GM12878 (cell line): ENCODE measurements around the gene APCDD1. TPM values are rescaled to one million over a fixed set of nuclear protein-coding genes. Genes with fewer than 3 reads are reported as not detected.

Experiments
- ATAC-seq: fragments of 200-7000 bp; cut with Tn5 transposase; 3 replicates; pipeline ENCODE4 v1.9.1; 2020; ENCODE audit warnings: mild to moderate bottlenecking, moderate library complexity
- BruUV-seq: library from RNA; stranded (reverse); fragments of 400-500 nt; replicated peaks from 2 replicates; lab custom pipeline; 2021; lab: Mats Ljungman, UMichigan
- CTCF ChIA-PET: fragments of 300-600 bp; sonication (Branson Sonifier 250); formaldehyde crosslinking; extraction: SDS; loops from one replicate; lab custom pipeline; 2021; ENCODE audit warnings: inconsistent platforms; lab: Yijun Ruan, JAX
- POLR2A ChIA-PET: fragments of 350-600 bp; formaldehyde crosslinking; extraction: SDS; loops from one replicate; lab custom pipeline; 2021; ENCODE audit warnings: inconsistent platforms; lab: Charles Lee
- RAD21 ChIA-PET: fragments of 300-600 bp; sonication (Branson Sonifier 250); formaldehyde crosslinking; loops from one replicate; lab custom pipeline; 2023; ENCODE audit warnings: antibody characterized with exemption; ENCODE audit not compliant: unreplicated experiment; lab: Charles Lee
- SMC1A ChIA-PET: fragments of 300-600 bp; sonication (Branson Sonifier 250); formaldehyde crosslinking; loops from one replicate; lab custom pipeline; 2023; ENCODE audit not compliant: unreplicated experiment, uncharacterized antibody; lab: Charles Lee
- DNase-seq: peaks from one replicate; pipeline ENCODE4 v3.0.0-alpha.2; 2011; ENCODE audit warnings: low read depth, low spot score
- FAIRE-seq: peaks from 3 replicates; lab custom pipeline; 2011; peaks lifted over from hg19 to GRCh38; lab: Jason Lieb, UNC
- H2AFZ ChIP-seq: 2 replicates; pipeline ENCODE4 v1.6.0; 2011; ENCODE audit warnings: low read depth, low read length, control low read depth; ENCODE audit not compliant: control insufficient read depth
- H3K27ac ChIP-seq: 2 replicates; pipeline ENCODE4 v1.5.1; 2011; ENCODE audit warnings: control low read depth; ENCODE audit not compliant: control insufficient read depth, insufficient read depth
- H3K27me3 ChIP-seq, 2 experiments: replicated peaks in 1 of 2; 2 replicates each; pipeline versions ENCODE4 v1.6.0 to v1.6.1; 2011; ENCODE audit warnings: low read length in 1 of 2; ENCODE audit not compliant: control insufficient read depth in 2 of 2, insufficient read depth in 2 of 2
- H3K36me3 ChIP-seq, 2 experiments: 2 replicates each; pipeline ENCODE4 v1.5.1; 2011; ENCODE audit warnings: low read length in 1 of 2; ENCODE audit not compliant: control insufficient read depth in 2 of 2, insufficient read depth in 2 of 2
- H3K4me1 ChIP-seq: 2 replicates; pipeline ENCODE4 v1.6.1; 2011; ENCODE audit warnings: mild to moderate bottlenecking, low read length, moderate library complexity, mixed read lengths; ENCODE audit not compliant: control insufficient read depth, insufficient read depth
- H3K4me2 ChIP-seq: 2 replicates; pipeline ENCODE4 v1.6.0; 2011; ENCODE audit warnings: control low read depth; ENCODE audit not compliant: control insufficient read depth, insufficient read depth
- H3K4me3 ChIP-seq: fragments of 200-600 bp; sonication (generic); 2 replicates; pipeline ENCODE4 v1.5.1; 2016
- H3K79me2 ChIP-seq: 2 replicates; pipeline ENCODE4 v1.6.0; 2011; ENCODE audit warnings: low read length; ENCODE audit not compliant: control insufficient read depth, insufficient read depth
- H3K9ac ChIP-seq: 2 replicates; pipeline ENCODE4 v1.8.0; 2011; ENCODE audit warnings: low read length, control low read depth, mixed read lengths; ENCODE audit not compliant: control insufficient read depth, insufficient read depth
- H3K9me3 ChIP-seq: replicated peaks from 3 replicates; pipeline ENCODE4 v1.5.1; 2011; ENCODE audit warnings: mild to moderate bottlenecking, low read length; ENCODE audit not compliant: control insufficient read depth, insufficient read depth
- H4K20me1 ChIP-seq: 2 replicates; pipeline ENCODE4 v1.6.0; 2011; ENCODE audit not compliant: control insufficient read depth, insufficient read depth
- CHD4 ChIP-seq: fragments of 200-600 bp; sonication (generic); IDR thresholded peaks from 2 replicates; pipeline ENCODE4 v1.6.1; 2016; ENCODE audit warnings: mild to moderate bottlenecking
- CREM ChIP-seq: IDR thresholded peaks from 2 replicates; pipeline ENCODE4 v1.6.1; 2014; ENCODE audit warnings: antibody characterized with exemption, low read depth
- CUX1 ChIP-seq: IDR thresholded peaks from 2 replicates; pipeline ENCODE4 v1.6.1; 2012; ENCODE audit warnings: improper control_type of control experiment, low read depth, low read length; ENCODE audit not compliant: insufficient replicate concordance
- PAX8 ChIP-seq: fragments of 450-650 bp; IDR thresholded peaks from 2 replicates; pipeline ENCODE4 v1.6.1; 2017; ENCODE audit warnings: mild to moderate bottlenecking, moderate library complexity
- PRDM15 ChIP-seq: fragments of 450-650 bp; formaldehyde crosslinking; IDR thresholded peaks from 2 replicates; pipeline ENCODE4 v1.4.0; 2020; ENCODE audit warnings: mild to moderate bottlenecking, moderate library complexity
- SREBF1 ChIP-seq: IDR thresholded peaks from 2 replicates; pipeline ENCODE4 v1.6.1; 2012; ENCODE audit warnings: mild to moderate bottlenecking, low read length
- STAT1 ChIP-seq: fragments of 450-650 bp; conservative IDR thresholded peaks from 2 replicates; pipeline ENCODE4 v1.6.1; 2014; ENCODE audit warnings: antibody characterized with exemption, mild to moderate bottlenecking
- ZNF622 ChIP-seq: fragments of 450-650 bp; IDR thresholded peaks from 2 replicates; pipeline ENCODE4 v1.6.1; 2017; ENCODE audit warnings: mild to moderate bottlenecking, inconsistent platforms
- WGBS: methylation state at CpG from one replicate; pipeline ENCODE4 v1.1.6; 2016; ENCODE audit warnings: low lambda C conversion rate; ENCODE audit not compliant: insufficient replicate concordance, insufficient coverage; ENCODE audit errors: missing lambda C conversion rate; 5-methylcytosine and 5-hydroxymethylcytosine counted together
- in situ Hi-C: fragments of 300-500 bp; cut with MboI; formaldehyde crosslinking; loops from 9 replicates; pipeline ENCODE4 v1.14.3; 2018; ENCODE audit warnings: mixed read lengths
- intact Hi-C: fragments of 100-400 bp; cut with micrococcal nuclease; formaldehyde crosslinking; loops from one replicate; pipeline ENCODE4 v1.14.2; 2022; ENCODE audit not compliant: unreplicated experiment
- polyA plus RNA-seq, 11 experiments: library from polyadenylated mRNA; depleted of rRNA in 4 of 11; unstranded in 6 of 11; stranded (reverse) in 5 of 11; fragments of >200 nt; fragmentation: Nextera tagmentation in 4 of 11; fragmentation: Illumina TruSeq in 1 of 11; extraction: Ambion mirVana in 4 of 11; extraction: Trizol in 1 of 11; gene quantifications; 1 replicate in 1 of 11; 2 replicates in 10 of 11; pipeline versions ENCODE4 v1.2.1 to v1.2.3, GENCODE V29; 2011 to 2016; ENCODE audit warnings: inconsistent platforms in 2 of 11, missing spikeins in 2 of 11, low read depth in 1 of 11
- total RNA-seq, 4 experiments: library from RNA; depleted of rRNA in 3 of 4; stranded (reverse); fragments of >200 nt in 3 of 4; fragmentation: Illumina TruSeq in 1 of 4; extraction: Trizol in 1 of 4; gene quantifications; 2 replicates each; pipeline versions ENCODE4 v1.2.1 to v1.2.3, GENCODE V29; 2013 to 2021

APCDD1 gene
- total and polyA plus RNA-seq, 10 of the 15 experiments (the other 5 are each of a cell fraction or from before 2014, with no cell fraction given): not detected

- Histone ChIP-seq H3K9ac (no peak overlapping the region), H3K27me3 (peaks cover 8 to 19% of the 10 kb centered on the region in 2 experiments), H2AFZ (no peak overlapping the region), H3K9me3 (no peaks in the 10 kb centered on the region), H4K20me1 (no peaks in the 10 kb centered on the region), H3K36me3 (no peaks in the 10 kb centered on the region), H3K4me3 (no peak overlapping the region), H3K27ac (no peak overlapping the region), H3K4me1 (no peaks in the 10 kb centered on the region), H3K79me2 (no peaks in the 10 kb centered on the region), H3K4me2 (no peak overlapping the region)
- DNase-seq (no peak), ATAC-seq (no peak), FAIRE-seq (no peak)
- in situ Hi-C loops (no loop called here), intact Hi-C loops (no loop called here)
- WGBS: 59% methylated on average over 4 of the region's 4 CpGs
- TF ChIP-seq SREBF1: no peak
- no peak for TF ChIP-seq CUX1
- TF ChIP-seq PAX8: no peak
- no peak for TF ChIP-seq ZNF622
- TF ChIP-seq CREM: no peak
- TF ChIP-seq STAT1: no peak
- TF ChIP-seq CHD4: no peak
- no peak for TF ChIP-seq PRDM15 (CRISPR knock-in tag)
- SMC1A ChIA-PET: interaction anchor here (1.3 kb wide), 1 partner anchor 12 kb away, joined by 5 read pairs; no protein-coding TSS in a partner anchor
- CTCF ChIA-PET: interaction anchor here (0.6 kb wide), 1 partner anchor 86 kb away, joined by 3 read pairs; no protein-coding TSS in a partner anchor
- RAD21 ChIA-PET: no interaction called here
- no TSS peak for BruUV-seq
- POLR2A ChIA-PET: no interaction called here
These were observed 2.3 kb downstream of the APCDD1 start for GRCh38 chr18:10456718-10457117.
